UCSD-AML1 (cell line): ENCODE results near the gene ITGAE.

Source experiments
- DNase-seq: peaks from one replicate; lab custom pipeline; 2025; ENCODE audit not compliant: unreplicated experiment; lab: John Stamatoyannopoulos, UW

ITGAE gene

DNA sequence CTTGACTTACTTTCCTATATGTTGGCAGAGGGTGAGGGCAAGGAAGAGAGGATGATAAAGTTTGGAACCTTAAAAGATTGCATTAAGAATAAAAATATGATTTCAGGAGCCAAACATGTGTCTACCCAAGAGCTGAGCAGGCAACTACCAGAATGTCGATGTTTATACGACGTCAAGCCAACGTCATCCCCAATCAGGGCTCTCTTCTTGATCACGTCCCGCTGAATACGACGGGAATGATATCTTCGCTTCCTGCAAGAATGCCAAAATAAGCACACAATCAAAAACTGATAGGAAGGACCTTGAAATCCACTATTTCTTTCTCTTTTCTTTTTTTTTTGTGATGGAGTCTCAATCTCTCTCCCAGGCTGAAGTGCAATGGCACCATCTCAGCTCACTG is 20.1 kb upstream of the ITGAE start:
- no peak for DNase-seq

DNA sequence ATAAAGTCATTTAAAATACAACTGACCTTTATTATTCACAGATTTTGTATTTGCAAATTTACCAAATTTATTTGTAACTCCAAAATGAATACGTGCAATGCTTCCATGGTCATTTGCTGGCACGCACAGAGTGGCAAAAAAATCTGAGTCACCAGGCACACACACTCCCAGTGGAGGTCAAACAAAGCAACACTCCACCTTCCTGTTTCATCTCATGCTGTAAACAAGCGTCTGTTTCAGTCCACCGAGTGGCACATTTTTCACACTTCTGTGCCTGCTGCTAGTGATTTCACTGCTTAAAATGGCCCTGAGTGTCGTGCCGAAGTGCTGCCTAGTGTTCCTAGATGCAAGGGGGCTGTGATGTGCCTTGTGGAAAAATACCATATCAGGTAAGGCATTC is 17.8 kb upstream of the ITGAE start:
- DNase-seq = no peak

DNA sequence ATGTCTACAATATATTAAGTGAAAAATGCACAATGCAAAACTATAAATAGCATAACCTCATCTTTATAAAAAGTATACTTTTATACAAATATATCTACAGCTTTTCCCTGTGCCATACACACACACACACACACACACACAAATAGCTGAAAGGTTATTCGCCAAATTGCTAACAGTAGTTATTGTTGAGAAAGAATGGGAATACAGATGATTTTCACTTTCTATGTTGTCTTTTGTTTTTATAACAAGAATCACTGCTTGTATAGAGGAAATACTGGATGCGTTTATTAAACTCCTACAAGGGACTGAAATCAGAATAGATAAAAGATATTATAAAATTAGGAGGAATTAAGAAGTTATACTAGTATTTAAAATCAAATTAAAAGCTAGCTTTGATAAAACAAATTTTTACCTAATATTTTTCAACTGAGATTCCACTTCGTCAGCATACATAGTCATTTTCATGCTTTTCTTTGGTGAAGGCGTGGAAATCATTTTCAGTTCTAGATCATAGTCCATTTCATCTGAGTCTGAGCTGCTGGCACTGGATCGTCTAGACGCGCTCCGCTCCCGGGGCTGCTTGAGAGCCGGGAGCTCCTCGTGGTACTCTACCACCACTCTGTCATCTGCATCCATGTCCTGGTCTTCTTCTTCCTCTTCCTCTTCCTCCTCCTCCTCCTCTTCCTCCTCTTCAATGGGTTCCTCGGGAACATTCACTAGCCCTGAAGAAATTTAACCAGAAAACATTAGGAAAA is 17.0 kb upstream of the ITGAE start:
- no peak for DNase-seq

DNA sequence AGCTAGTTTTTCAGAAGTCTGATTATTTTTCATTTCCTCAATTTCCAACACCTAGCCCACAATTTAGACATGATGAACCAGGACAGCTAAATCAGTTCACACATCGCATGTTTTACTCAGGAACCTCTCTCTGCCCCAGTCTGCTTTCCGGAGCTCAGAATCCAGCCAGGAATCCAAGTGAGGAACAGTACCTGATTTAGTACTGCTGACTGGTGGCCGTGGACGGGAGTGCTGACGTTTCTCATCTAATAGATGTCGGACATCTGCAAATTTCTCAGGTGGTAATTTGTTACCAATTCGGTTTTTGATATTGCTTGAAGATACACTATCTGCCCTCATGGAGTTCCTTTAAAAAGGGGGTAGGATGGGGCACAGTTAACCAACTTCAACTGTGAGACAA is 14.9 kb upstream of the ITGAE start:
- no peak for DNase-seq

- DNase-seq = no peak
Measured at GRCh38 chr17:3815122-3815521, 14.1 kb upstream of the ITGAE start.

DNA sequence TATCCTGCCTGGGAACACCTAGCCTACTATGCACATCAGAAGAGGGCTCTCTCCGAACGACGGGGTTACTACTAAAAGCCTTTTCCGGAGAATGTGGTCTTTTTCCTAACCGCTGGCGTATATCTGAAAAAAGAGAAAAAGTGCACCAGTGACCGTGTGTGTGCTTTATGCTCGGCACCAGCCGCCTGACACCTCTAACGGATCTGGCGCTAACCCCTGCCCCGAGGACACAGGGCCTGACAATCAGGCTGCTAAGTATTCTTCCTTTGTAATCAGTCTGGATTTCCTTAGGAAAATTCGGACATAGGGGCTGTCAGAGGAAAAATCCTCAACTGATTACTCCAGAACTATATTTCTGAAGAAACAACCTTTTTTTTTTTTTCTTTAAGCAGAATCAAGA is 13.4 kb upstream of the ITGAE start:
- DNase-seq = no peak

GRCh38 chr17:3813171-3813570 is 12.2 kb upstream of the ITGAE start:
- DNase-seq = no peak

GRCh38 chr17:3812771-3813170 is 11.8 kb upstream of the ITGAE start:
- no peak for DNase-seq

DNA sequence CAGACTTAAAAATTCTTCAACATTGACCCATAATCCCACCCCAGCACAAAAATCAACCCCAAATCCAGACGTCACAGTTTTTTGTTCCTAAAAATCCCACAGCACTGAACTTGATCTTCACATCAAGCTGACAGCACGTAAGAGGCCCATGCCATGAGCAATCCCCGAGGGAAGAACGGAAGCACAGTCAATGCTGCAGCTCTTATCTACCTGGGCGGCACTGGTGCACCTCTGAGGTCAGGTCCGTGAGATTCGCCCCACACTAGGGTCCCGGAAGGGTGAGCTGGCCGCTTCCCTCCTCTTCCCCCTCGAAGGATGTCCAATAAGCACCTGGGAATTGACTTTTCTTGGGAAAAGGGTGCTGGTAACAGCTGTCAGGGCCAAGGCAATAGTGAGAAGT is 11.3 kb upstream of the ITGAE start:
- no peak for DNase-seq

DNA sequence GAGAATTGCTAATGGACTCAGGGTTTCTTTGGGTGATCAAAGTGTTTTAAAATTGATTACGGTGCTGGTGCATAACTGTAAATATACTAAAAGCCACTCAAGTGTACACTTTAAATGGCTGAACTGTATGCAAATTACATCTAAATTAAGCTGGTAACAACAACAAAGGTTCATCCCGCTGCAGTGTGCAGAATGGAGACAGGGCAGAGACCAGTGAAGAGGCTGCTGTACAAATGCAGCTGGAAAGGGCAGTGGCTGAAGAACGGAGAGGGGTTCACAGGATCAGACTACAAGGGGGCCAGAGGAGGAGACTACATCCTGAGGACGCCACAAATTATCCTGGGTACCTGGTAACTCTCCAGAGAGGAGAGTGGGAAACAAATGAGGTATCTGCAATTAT is 9.0 kb upstream of the ITGAE start:
- no peak for DNase-seq

DNA sequence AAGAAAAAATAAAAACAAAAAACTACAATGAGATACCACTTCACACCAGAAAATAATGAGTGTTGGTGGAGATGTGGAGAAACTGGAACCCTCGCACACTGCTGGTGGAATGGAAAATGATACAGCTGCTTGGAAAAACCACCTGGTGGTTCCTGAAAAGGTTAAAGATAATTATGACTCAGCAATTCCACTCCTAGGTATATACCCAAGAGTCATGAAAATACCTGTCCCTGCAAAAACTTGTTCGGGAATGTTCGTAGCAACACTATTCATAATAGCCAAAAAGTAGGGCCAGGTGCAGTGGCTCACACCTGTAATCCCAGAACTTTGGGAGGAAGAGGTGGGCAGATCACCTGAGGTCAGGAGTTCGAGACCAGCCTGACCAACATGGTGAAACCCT is 8.1 kb upstream of the ITGAE start:
- no peak for DNase-seq

GRCh38 chr17:3808701-3809100 is 7.7 kb upstream of the ITGAE start:
- DNase-seq = no peak

GRCh38 chr17:3805581-3805980 is 4.6 kb upstream of the ITGAE start:
- DNase-seq = no peak

GRCh38 chr17:3804503-3804931 is 3.5 kb upstream of the ITGAE start:
- no peak for DNase-seq

DNA sequence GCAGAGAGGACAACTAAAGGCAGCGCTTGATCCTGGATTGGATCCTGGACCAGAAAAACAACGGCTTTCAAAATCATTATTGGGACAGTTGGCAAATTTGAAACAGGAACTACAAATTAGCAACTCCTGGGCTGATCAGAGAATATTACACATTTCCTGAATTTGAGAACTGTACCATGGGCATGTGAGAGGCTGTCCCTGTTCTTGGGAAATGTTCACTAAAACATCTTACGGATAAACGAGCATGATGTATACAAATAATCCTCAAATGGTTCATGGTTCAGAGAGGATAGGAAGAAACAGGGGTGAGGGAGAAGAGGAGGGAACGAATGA is 2.3 kb upstream of the ITGAE start:
- no peak for DNase-seq

DNA sequence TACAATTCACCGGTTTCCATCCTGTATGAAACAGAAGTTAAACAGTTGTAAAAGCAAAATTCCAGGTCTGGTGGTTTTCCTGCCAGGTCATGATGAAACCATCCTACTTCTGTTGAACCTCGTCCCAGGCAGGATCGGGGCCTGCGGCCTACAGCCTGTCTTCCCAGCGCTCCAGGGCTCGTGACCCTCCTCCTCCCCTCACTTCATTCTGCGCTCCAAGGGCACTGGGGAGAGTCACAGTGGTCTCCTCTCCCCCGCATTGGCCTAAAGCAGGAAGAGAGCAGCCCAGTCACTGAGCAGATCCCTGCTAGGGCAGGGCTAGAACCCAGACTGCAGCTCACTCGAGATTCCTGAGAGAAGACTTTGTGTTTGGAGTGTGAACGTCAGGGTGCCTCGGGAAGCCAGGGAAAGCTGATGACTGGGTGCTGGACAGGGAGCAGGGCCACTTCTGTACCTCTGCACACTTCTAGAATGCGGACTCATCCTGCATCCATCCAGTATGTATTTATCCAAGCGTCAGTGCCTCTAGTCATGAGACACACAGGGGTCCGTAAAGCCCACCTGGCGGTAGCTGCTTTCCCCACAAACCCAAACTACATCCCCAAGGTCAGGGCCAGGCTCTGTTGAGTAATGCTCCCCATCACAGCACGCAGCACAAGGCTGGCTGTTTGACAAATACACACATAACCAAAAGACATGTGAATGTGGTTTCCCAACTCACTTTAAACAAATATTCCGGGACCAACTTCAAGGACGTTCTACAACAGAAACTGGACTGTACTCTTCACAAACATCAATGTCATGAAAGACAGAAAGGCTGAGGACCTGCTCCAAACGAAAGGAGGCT is 1.7 kb upstream of the ITGAE start:
- no peak for DNase-seq

DNA sequence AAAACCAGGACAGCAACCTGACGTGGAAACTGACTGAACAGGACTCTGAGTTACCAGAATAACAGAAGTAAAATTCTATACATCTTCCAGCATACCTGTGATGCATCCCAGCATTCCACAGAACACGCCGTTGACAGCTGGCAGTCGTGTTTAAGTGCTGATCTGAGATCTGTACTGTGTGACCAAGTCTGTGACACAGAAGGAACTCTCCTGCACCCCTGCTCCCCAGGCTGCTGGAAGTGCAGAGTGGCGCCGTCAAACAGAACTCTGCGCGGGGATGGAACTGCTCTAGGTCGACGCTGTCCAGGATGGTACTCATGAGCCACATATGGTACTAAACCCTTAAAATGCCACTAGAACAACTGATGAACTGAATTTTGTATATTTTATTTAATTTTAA is 804 bp upstream of the ITGAE start:
- DNase-seq = no peak

GRCh38 chr17:3801347-3801746 is 359 bp upstream of the ITGAE start:
- DNase-seq = no peak

- no peak for DNase-seq
Measured at GRCh38 chr17:3799181-3799945, 1.6 kb downstream of the ITGAE start.

- no peak for DNase-seq
Measured at GRCh38 chr17:3798273-3799180, 2.5 kb downstream of the ITGAE start.

DNA sequence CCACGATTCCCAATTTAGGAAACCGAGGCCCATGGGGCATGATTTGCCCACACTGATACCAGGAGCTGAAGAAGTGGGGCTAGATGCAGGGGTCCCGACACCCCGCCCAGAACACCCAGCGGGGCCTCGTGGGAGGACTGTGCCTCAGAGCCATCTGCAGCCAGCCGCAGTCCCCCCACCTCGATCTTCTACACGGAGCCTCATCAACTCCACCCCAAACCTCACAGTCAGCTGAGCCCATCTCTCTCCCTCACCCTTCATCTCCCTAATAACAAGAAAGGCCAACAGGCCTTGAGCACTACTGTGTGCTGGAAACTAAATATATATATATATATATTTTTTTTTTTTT is 4.2 kb downstream of the ITGAE start:
- no peak for DNase-seq
